GM12874 (cell line): ENCODE measurements around the gene HPGD.

Source experiments
- TF ChIP-seq, protein P1 (sequence below): IDR thresholded peaks from 2 replicates; pipeline ENCODE4 v1.5.1; 2011; ENCODE audit warnings: low read depth, mild to moderate bottlenecking, control low read depth, low read length, moderate library complexity; ENCODE audit not compliant: insufficient read depth

The HPGD gene

DNA sequence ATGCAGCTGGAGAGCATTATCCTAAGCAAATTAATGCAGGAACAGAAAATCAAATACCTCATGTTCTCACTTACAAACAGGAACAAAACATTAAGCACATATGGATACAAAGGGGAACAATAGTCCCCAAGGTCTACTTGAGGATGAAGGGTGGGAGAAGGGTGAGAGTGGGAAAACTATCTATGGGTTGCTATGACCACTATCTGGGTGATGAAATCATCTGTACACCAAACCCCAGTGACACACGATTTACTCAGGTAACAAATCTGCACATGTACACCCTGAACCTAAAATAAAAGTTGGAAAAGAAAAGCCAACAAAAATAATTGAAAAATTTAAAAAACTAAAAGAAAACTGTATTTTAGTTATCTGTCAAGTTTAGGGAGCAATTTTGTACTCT, 5.9 kb downstream of the HPGD start:
- TF ChIP-seq, protein P1, sequence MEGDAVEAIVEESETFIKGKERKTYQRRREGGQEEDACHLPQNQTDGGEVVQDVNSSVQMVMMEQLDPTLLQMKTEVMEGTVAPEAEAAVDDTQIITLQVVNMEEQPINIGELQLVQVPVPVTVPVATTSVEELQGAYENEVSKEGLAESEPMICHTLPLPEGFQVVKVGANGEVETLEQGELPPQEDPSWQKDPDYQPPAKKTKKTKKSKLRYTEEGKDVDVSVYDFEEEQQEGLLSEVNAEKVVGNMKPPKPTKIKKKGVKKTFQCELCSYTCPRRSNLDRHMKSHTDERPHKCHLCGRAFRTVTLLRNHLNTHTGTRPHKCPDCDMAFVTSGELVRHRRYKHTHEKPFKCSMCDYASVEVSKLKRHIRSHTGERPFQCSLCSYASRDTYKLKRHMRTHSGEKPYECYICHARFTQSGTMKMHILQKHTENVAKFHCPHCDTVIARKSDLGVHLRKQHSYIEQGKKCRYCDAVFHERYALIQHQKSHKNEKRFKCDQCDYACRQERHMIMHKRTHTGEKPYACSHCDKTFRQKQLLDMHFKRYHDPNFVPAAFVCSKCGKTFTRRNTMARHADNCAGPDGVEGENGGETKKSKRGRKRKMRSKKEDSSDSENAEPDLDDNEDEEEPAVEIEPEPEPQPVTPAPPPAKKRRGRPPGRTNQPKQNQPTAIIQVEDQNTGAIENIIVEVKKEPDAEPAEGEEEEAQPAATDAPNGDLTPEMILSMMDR = no peak

DNA sequence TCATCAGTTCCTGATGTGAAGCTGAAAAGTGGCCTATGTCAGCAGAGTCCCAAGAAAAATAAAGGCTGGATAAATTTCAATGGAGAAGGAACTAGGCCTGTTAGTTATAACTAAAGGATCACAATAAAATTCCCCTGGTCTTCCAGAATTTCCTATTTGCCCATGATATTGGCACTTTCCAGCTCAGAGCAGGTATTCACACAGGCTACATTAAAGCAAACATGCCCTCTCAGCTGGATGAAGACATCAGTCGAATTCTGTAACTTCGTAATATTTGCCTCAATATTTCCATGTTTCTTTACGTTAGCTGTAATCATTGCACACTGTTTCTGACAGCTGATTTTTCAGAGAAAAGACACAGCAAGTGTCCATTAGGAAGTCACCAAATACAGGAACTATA, 9.5 kb downstream of the HPGD start:
- TF ChIP-seq, protein P1 = no peak

DNA sequence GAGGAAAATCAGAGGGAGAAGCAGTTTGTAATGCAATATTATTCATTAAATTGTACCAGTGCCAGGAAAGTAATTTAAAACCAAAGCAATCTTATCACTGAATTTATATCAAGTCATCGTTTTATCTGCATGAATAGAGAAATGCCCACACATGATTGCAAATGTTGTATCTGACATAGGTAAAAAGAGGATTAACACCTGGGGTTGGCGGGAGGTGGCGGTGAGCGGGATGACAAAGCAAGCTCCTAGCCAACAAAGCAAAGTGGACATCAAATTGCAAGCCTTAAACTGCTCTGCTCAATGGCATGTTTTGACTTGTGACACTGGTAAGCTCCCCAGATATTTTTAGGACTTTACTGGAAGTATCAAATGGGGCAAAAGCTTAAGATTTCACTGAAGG, 16.4 kb downstream of the HPGD start:
- TF ChIP-seq, protein P1 = no peak

DNA sequence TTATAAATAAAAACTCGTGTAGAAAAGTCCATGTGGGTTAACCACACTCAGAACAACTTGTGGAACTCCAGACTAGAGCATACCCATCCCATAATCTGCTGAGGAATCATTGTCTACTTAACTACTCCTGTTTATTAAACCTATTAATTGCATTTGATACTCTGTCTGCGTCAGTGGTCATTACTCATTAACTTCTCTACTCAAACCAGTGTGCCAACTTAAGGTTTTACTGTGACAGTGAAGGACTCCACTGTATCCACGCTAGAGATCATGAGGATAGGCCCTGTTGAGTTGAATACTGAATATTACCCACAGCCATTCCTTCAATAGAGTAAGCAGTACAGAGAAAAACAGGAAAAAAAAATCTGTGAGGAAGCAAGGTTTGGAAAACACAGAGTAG, 17.3 kb downstream of the HPGD start:
- TF ChIP-seq, protein P1 = no peak

DNA sequence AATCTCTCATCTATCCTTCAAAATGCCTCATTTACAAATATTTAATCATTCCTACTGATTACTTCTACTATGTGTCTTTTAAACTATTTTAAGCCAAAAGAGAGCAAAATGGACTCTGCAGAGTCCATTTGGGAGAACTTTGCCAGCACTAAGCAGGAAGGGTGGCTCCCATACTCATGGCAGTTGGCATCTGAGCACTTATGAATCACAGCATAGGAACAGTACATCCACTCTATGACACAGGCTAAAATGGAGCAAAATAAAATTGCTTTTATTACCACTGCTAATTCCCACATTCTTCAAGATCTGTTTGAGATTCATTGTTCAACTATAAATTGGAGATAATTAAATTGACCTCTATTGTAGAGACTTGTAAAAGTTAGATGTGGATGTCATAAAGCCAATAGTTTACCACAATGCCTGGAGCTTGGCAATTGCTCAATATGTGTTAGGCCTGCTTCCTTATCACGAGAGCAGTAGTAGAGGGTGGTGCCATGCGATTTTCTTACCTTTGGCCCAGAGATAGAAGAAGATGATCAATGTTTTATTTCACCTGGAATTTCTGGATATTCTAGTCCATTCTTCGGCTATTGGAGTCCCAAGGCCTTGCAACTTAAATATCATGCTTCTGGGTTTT, 19.1 kb downstream of the HPGD start:
- TF ChIP-seq, protein P1 = no peak

DNA sequence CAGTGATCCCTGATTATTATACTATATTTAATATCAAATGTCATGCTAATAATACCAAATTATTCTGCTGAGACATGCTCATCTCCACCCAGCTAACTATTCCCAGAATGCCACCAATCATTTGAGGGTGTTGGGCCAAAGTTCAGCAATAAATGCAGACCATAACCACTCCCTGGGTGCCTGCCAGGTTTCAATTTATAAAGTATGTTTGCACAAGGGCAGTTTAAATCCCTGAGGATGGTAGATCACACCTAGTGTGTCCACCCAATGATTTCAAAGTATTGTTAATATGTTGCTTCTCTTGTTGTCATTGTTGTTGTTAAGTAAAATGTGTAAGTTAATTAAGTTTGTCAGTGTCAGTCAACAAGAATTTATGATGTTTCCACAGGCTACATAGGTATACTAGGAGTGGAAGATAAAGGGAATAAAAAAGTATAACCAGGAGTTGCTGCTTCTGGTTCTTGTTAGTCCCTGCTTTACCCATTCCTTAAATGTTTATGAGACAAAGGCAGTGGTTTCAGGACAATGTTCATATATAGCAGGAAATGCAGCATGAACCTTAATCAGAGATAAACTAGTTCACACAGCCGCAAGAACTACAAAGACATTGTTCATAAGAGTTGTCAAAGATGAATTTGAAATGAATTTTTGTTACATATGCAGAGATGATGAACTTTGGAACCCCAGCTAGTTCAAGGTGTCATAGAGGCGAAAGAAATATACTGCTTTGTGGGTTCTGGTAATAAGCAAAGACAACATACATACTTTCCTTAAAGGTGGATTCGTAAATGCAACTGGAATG, 25.5 kb downstream of the HPGD start:
- TF ChIP-seq, protein P1 = no peak

DNA sequence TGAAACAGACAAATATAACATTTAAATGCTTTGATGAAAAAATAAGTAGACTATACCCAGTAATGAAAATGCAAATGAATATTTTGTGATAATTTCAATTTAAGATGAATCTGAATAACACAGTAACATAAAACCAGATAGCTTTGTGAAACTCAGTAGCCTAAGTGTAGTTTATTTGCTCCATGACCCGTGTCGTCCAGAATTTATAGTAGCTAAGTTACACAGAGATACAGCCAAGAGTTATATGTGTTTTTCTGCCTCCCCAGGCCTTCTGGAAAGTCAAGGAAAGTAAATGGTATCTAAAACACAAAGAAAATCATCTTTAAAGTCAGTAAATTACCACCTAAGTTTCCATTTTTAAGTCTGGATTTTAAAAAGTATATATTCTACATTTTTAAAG, 26.7 kb downstream of the HPGD start:
- TF ChIP-seq, protein P1 = no peak
